HG02759 (cell line): Measurements from ENCODE around the gene PPP2R5C.
"Not testable (repeated sequence)": the region's sequence is repeated elsewhere in the genome, so short reads cannot be mapped to it uniquely, and the experiment has no call there.

Experiments used
- ATAC-seq: cut with Tn5 transposase; IDR thresholded peaks from one replicate; pipeline ENCODE4 v1.9.1; 2021; ENCODE audit warnings: mild to moderate bottlenecking, moderate library complexity; ENCODE audit not compliant: unreplicated experiment

The PPP2R5C gene

DNA sequence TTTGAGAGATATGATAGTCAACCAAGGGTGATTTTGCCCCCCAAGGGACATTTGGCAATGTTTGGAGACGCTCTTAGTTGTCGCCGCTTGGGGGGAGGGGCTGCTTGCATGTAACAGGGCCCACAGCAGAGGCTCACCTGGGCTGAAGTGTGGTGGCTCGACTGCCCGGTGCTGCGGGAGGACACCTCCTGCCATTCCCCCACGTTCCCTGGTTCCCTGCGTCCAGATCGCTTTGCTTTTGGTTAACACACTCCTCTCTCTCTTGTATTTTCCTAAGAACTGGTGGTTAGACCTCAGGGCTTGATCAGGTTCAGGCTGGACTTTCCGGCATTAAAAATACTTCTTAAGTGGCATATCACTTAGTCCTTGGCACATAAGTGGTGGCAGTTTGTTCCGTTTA is 18.9 kb downstream of the PPP2R5C start:
- no peak for ATAC-seq

- ATAC-seq: no peak
These were observed 19.4 kb downstream of the PPP2R5C start for GRCh38 chr14:101780887-101781239.

DNA sequence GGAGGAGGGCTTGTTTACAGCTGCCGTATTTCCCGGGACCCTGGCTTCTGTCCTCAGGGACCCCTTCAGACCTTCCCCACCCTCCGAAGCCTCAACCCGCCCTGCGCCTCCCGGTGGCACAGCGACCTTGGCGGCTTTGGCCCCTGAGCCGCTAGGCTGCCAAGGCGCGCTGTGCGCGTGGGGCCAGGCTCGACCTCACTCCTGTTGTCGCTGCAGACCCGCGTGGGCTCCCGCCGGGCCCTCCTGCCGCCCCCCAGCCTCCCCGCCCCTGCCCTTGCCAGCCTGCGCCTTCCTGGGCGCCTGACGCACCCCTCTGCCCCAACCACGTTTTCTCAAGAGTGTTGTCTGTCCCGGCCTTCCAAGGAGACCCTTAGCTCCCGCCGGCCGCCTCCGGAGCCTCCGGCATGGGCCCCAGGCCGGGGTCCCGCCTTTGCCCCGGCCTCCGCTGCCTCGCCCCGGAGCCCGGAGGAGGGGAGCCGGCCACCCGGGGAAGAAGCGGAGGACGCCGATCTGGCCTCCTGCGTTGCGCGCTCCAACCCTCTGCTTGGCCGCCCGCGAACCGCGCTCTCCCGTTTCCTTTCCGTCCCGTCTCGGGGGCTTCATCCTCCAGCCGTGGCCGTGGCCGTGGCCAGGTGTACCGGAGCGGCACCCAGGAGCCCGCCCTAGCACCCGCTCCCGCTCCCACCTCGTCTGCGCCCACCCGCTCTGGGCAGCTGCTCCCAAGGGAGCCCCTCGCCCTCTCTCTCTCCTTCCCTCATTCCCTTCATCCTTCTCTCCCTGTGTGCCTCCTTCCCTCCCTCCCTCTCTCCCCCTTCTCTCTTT is 19.9 kb downstream of the PPP2R5C start:
- no peak for ATAC-seq

- no peak for ATAC-seq
These were observed 21.9 kb downstream of the PPP2R5C start for GRCh38 chr14:101783260-101784016.

DNA sequence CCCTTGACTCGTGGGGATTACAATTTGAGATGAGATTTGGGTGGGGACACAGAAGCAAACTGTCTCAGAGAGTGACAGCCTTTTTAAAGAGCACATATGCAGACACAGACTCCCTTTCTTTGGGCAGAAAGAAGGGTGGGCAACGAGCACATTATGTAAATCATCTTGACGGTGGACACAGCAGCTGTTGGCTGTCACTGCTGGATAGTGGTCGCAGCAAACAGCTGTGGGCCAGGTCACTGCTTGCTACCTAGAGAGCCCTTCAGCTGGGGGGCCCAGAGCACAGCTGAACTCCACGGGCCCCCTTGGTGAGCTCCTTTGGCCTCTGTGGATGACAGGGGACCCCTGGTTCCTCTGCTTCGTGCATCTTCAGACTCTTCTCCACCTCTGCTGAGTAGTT is 23.1 kb downstream of the PPP2R5C start:
- ATAC-seq: no peak

- no peak for ATAC-seq
These were observed 26.6 kb downstream of the PPP2R5C start for GRCh38 chr14:101788016-101788635.

DNA sequence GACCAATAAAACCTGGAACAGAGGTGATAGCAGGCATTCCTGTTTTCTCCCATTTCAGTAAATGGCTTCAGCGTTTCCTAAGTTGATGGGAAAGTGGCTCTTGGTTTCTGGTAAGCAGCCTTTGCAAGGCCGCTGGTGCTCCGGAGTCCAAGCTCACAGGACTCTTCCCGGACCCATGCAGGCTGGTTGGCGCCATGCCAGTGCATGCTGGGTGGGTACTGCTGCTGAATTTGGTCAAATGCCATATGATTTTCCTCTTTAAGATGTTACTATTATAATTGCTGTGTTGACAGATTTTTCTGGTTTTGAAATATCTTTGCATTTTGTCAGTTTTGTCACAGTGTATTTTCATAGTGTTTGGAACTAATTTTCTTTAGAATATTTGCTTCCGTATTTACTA is 27.7 kb downstream of the PPP2R5C start:
- no peak for ATAC-seq

GRCh38 chr14:101790232-101790631 is 28.7 kb downstream of the PPP2R5C start:
- no peak for ATAC-seq

- ATAC-seq: no peak
These were observed 30.5 kb downstream of the PPP2R5C start for GRCh38 chr14:101791919-101792572.

GRCh38 chr14:101796016-101796415 is 34.5 kb downstream of the PPP2R5C start:
- ATAC-seq: no peak

DNA sequence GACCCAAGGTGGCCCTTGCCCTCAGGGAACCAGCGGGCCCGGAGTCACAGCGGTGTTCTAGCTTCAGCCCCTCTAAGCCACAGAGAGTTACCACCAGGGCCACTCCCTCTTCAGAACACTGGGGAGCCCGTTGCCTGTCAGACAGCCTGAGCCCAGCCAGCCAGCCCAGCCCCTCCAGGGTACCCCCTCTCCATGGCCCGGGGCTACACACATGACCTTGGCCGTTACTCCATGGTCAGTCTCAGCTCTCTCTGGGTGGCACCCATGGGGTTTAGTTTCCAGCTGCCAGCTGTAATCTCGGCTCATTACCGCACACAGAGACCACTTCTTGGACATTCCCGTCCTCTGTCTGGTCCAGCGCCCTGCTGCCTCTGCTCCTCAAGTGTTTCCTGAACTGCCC is 35.0 kb downstream of the PPP2R5C start:
- no peak for ATAC-seq

DNA sequence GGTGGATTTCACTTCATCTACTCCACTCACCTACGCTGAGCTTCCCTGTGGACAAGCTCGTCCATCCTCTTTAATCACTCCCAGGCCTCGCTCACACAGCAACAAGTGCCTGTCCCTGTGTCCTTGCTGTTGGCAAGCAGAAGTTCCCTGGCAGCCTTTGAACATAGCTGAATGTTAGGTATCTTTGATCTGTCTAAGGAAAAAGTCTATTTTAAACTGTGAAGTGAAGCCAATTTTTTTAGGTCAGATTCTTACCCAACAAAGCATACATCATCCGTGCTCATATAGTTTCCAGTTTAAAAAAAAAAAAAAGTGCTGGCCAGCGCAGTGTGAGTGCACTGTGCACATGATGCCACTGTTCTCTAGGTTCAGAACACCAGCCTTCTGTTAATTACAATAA is 36.3 kb downstream of the PPP2R5C start:
- no peak for ATAC-seq

GRCh38 chr14:101804373-101804772 is 42.9 kb downstream of the PPP2R5C start:
- not testable (repeated sequence) for ATAC-seq

- ATAC-seq: not testable (repeated sequence)
These were observed 44.7 kb downstream of the PPP2R5C start for GRCh38 chr14:101806252-101806651.

GRCh38 chr14:101808020-101808641 is 46.6 kb downstream of the PPP2R5C start:
- no peak for ATAC-seq

DNA sequence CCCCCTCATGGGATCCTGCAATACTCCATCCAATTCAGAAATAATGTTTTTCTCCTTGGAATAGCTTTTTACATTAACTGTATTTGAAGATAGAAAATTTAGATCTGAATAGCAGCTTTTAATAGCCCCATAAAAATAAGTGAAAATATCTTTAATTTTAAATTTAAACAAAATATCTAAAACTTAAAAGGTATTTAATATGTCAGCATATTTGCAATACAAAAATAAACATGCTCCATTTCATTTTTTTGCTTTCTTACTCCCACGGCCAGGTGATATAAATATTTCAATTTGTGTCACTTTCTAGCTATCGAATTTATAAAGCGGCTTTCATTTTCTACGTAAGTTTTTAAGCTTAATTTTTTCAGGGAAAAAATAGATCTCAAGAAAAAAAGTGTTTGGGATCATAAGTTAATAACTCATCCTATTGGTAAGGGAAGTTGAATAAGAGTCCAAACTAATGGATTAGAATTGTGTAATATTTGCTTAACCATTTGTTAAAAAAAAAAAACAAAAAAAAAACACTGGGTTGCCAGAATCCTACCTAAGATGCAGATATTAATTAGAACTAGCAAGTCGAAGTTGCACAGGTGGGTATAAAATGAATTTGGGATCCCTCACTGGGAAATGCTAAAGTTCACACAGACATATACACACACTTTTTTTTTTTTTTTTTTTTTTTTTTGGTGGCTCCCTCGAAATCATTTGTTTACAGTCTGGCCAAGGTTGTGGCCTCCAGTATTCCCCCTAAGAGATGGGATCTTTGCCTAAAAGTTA is 47.6 kb downstream of the PPP2R5C start:
- ATAC-seq: no peak

- ATAC-seq: peak; percentile 83
These were observed 48.4 kb downstream of the PPP2R5C start for GRCh38 chr14:101809671-101810514.

DNA sequence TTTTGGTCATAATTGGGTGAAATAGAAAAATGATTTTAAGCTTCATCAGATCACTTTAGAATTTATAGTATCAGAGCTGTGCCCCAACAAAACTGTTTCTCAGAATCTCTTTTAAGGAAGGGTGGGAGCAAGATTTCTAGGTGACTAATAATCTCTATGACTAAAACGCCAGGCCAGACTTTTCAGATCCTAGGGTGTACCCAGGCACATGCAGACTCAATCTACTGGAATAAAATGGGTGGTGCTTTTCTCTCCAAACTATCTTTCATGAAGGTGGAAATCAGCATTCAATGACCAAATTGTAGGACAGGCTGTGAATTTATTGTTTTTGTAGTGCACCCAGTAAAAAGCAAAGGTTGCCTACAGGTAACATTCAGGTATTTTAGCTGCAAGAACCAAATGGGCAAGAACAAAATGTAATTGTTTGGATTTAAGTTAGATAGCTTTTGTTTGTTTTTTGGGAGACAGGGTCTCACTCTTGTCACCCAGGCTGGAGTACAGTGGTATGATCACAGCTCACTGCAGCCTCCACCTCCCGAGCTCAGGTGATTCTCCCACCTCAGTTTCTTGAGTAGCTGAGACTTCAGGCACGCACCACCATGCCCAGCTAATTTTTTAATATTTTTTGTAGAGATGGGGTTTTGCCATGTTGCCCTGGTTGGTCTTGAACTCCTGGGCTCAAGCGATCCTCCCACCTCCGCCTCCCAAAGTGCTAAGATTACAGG is 49.5 kb downstream of the PPP2R5C start:
- no peak for ATAC-seq

DNA sequence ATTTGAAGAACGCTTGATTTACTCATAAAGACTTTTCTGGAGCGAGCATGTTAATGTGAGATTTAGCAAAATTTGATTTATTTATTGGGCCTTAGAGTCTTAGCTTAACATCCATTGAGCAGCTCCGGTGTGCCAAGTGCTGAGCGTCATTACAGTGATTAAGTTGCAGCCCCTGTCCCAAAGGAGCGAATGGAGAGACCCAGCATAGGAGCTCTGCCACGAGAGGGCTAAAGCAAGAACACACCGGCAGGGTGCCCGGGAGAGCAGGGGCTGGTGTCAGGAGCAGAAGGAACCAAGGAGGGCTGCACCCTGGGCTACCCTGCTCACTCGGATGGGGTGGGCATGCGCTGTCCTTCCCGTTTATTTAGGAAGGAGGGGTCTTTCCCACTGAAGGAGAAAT is 50.6 kb downstream of the PPP2R5C start:
- no peak for ATAC-seq
